HepG2 (cell line): ENCODE data around the gene TMEM225B. TPM values are rescaled to one million over a fixed set of nuclear protein-coding genes. Genes with fewer than 3 reads are reported as not detected.

Experiments used
- ADNP ChIP-seq: sonication (generic); formaldehyde crosslinking; IDR thresholded peaks from 2 replicates; pipeline ENCODE4 v1.4.0; 2020; ENCODE audit warnings: missing genetic modification reagents
- AGO2 ChIP-seq: fragments of 200-400 bp; formaldehyde crosslinking; optimal IDR thresholded peaks from 2 replicates; pipeline ENCODE3; 2017; ENCODE audit warnings: mild to moderate bottlenecking, low read depth, low read length, moderate library complexity
- ESRRA ChIP-seq: sonication (generic); formaldehyde crosslinking; IDR thresholded peaks from 2 replicates; pipeline ENCODE4 v1.5.1; 2020; ENCODE audit warnings: mild to moderate bottlenecking, low read depth, missing genetic modification reagents
- GABPB1 ChIP-seq: IDR thresholded peaks from 2 replicates; pipeline ENCODE4 v1.6.1; 2016; ENCODE audit warnings: mild to moderate bottlenecking, missing genetic modification reagents, moderate library complexity, missing compliant biosample characterization
- KAT8 ChIP-seq: IDR thresholded peaks from 2 replicates; pipeline ENCODE4 v1.6.1; 2016; ENCODE audit warnings: missing genetic modification reagents, missing compliant biosample characterization
- MAFK ChIP-seq, 2 experiments: IDR thresholded peaks in 1 of 2; conservative IDR thresholded peaks in 1 of 2; 2 replicates each; pipeline ENCODE4 v1.6.1; 2011; ENCODE audit warnings: improper control_type of control experiment in 2 of 2, low read length in 2 of 2
- MYPOP ChIP-seq: sonication (generic); formaldehyde crosslinking; IDR thresholded peaks from 2 replicates; pipeline ENCODE4 v1.8.1; 2023; ENCODE audit warnings: mild to moderate bottlenecking, moderate library complexity, missing genetic modification reagents
- NBN ChIP-seq: fragments of 450-650 bp; conservative IDR thresholded peaks from 2 replicates; pipeline ENCODE4 v1.6.1; 2017
- PLRG1 ChIP-seq: fragments of 450-650 bp; conservative IDR thresholded peaks from 2 replicates; pipeline ENCODE4 v1.6.1; 2016
- REXO4 ChIP-seq: sonication (generic); formaldehyde crosslinking; IDR thresholded peaks from 2 replicates; pipeline ENCODE4 v1.8.0; 2022; ENCODE audit warnings: missing genetic modification reagents, mild to moderate bottlenecking, borderline replicate concordance
- TBL1XR1 ChIP-seq: fragments of 150-350 bp; IDR thresholded peaks from 2 replicates; pipeline ENCODE4 v1.6.1; 2014; ENCODE audit warnings: borderline replicate concordance, low read length; ENCODE audit not compliant: partially characterized antibody
- TBP ChIP-seq: sonication (generic); formaldehyde crosslinking; IDR thresholded peaks from 2 replicates; pipeline ENCODE4 v1.5.0; 2020; ENCODE audit warnings: missing genetic modification reagents
- THRA ChIP-seq: sonication (generic); formaldehyde crosslinking; IDR thresholded peaks from 2 replicates; pipeline ENCODE4 v1.4.0; 2020; ENCODE audit warnings: missing genetic modification reagents, borderline replicate concordance
- U2AF2 ChIP-seq: fragments of 200-400 bp; formaldehyde crosslinking; IDR thresholded peaks from 2 replicates; pipeline ENCODE4 v1.6.1; 2017; ENCODE audit warnings: low read depth, mild to moderate bottlenecking, low read length
- ZNF552 ChIP-seq: sonication (generic); formaldehyde crosslinking; IDR thresholded peaks from 2 replicates; pipeline ENCODE4 v1.9.0; 2022; ENCODE audit warnings: missing genetic modification reagents, mild to moderate bottlenecking, borderline replicate concordance
- ZNF562 ChIP-seq: sonication (generic); formaldehyde crosslinking; IDR thresholded peaks from 2 replicates; pipeline ENCODE4 v1.8.0; 2022; ENCODE audit warnings: missing genetic modification reagents, borderline replicate concordance
- ZSCAN25 ChIP-seq: sonication (generic); formaldehyde crosslinking; IDR thresholded peaks from 2 replicates; pipeline ENCODE4 v1.8.0; 2022; ENCODE audit warnings: mild to moderate bottlenecking, missing genetic modification reagents
- polyA plus RNA-seq, 8 experiments: library from polyadenylated mRNA; depleted of rRNA in 3 of 8; stranded (reverse) in 7 of 8; unstranded in 1 of 8; fragments of >200 nt; fragmentation: Illumina TruSeq in 4 of 8; extraction: Trizol in 4 of 8; gene quantifications; 2 replicates each; pipeline versions ENCODE4 v1.2.1 to v1.2.3, GENCODE V29; 2011 to 2016; ENCODE audit warnings: low read depth in 4 of 8, missing spikeins in 1 of 8, mixed read lengths in 1 of 8; ENCODE audit not compliant: insufficient read depth in 1 of 8
- total RNA-seq, 5 experiments: library from RNA; depleted of rRNA; stranded (reverse); fragments of >200 nt; fragmentation: Illumina TruSeq; extraction: Trizol; gene quantifications; 2 replicates each; pipeline ENCODE4 v1.2.3, GENCODE V29; 2016; ENCODE audit warnings: low read depth in 1 of 5
- TF ChIP-seq, protein P1 (sequence below): sonication (generic); formaldehyde crosslinking; IDR thresholded peaks from 2 replicates; pipeline ENCODE4 v1.5.0; 2020; ENCODE audit warnings: missing genetic modification reagents, mild to moderate bottlenecking, borderline replicate concordance
- TF ChIP-seq, protein P2 (sequence below): sonication (generic); formaldehyde crosslinking; IDR thresholded peaks from 2 replicates; pipeline ENCODE4 v1.5.1; 2020; ENCODE audit warnings: mild to moderate bottlenecking, missing genetic modification reagents, moderate library complexity
- TF ChIP-seq, protein P3 (sequence below): sonication (generic); formaldehyde crosslinking; IDR thresholded peaks from 2 replicates; pipeline ENCODE4 v1.4.0; 2020; ENCODE audit warnings: missing genetic modification reagents

Gene TMEM225B
- total and polyA plus RNA-seq, 2 of the 13 experiments (the other 11 are each of a cell fraction or from before 2014, with no cell fraction given): 0.78 to 0.95 TPM

- TF ChIP-seq MYPOP (CRISPR knock-in tag) (peak; percentile 70; the same call in 1 of the 2 replicates), U2AF2 (no peak), ADNP (CRISPR knock-in tag) (no peak), AGO2 (peak; percentile 84), ZNF552 (CRISPR knock-in tag) (peak; percentile 71; the same call in 1 of the 2 replicates), ZNF562 (no peak), MAFK (conservative IDR thresholded peaks at IDR 0.05 in 1 of 2, IDR thresholded peaks at IDR 0.05 in 1 of 2; ENCODE audit: low read length in 2 of 2) (no peak), NBN (no peak), THRA (CRISPR knock-in tag) (peak; percentile 59; the same call in 1 of the 2 replicates), PLRG1 (no peak), TBL1XR1 (no peak), REXO4 (CRISPR knock-in tag) (no peak), ZSCAN25 (CRISPR knock-in tag) (0 out of 2 replicates have a peak, but pooled peaks have one; percentile 62), GABPB1 (CRISPR knock-in tag) (peak; percentile 99), ESRRA (CRISPR knock-in tag) (no peak), TBP (CRISPR knock-in tag) (no peak), KAT8 (CRISPR knock-in tag) (peak; percentile 97)
- TF ChIP-seq, protein P1, sequence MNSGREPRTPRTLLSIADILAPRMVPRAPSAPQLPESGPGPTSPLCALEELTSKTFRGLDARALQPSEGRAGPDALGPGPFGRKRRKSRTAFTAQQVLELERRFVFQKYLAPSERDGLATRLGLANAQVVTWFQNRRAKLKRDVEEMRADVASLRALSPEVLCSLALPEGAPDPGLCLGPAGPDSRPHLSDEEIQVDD (CRISPR knock-in tag): no peak
- TF ChIP-seq, protein P2, sequence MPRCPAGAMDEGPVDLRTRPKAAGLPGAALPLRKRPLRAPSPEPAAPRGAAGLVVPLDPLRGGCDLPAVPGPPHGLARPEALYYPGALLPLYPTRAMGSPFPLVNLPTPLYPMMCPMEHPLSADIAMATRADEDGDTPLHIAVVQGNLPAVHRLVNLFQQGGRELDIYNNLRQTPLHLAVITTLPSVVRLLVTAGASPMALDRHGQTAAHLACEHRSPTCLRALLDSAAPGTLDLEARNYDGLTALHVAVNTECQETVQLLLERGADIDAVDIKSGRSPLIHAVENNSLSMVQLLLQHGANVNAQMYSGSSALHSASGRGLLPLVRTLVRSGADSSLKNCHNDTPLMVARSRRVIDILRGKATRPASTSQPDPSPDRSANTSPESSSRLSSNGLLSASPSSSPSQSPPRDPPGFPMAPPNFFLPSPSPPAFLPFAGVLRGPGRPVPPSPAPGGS (CRISPR knock-in tag): 0 out of 2 replicates have a peak, but pooled peaks have one; percentile 27
- TF ChIP-seq, protein P3, sequence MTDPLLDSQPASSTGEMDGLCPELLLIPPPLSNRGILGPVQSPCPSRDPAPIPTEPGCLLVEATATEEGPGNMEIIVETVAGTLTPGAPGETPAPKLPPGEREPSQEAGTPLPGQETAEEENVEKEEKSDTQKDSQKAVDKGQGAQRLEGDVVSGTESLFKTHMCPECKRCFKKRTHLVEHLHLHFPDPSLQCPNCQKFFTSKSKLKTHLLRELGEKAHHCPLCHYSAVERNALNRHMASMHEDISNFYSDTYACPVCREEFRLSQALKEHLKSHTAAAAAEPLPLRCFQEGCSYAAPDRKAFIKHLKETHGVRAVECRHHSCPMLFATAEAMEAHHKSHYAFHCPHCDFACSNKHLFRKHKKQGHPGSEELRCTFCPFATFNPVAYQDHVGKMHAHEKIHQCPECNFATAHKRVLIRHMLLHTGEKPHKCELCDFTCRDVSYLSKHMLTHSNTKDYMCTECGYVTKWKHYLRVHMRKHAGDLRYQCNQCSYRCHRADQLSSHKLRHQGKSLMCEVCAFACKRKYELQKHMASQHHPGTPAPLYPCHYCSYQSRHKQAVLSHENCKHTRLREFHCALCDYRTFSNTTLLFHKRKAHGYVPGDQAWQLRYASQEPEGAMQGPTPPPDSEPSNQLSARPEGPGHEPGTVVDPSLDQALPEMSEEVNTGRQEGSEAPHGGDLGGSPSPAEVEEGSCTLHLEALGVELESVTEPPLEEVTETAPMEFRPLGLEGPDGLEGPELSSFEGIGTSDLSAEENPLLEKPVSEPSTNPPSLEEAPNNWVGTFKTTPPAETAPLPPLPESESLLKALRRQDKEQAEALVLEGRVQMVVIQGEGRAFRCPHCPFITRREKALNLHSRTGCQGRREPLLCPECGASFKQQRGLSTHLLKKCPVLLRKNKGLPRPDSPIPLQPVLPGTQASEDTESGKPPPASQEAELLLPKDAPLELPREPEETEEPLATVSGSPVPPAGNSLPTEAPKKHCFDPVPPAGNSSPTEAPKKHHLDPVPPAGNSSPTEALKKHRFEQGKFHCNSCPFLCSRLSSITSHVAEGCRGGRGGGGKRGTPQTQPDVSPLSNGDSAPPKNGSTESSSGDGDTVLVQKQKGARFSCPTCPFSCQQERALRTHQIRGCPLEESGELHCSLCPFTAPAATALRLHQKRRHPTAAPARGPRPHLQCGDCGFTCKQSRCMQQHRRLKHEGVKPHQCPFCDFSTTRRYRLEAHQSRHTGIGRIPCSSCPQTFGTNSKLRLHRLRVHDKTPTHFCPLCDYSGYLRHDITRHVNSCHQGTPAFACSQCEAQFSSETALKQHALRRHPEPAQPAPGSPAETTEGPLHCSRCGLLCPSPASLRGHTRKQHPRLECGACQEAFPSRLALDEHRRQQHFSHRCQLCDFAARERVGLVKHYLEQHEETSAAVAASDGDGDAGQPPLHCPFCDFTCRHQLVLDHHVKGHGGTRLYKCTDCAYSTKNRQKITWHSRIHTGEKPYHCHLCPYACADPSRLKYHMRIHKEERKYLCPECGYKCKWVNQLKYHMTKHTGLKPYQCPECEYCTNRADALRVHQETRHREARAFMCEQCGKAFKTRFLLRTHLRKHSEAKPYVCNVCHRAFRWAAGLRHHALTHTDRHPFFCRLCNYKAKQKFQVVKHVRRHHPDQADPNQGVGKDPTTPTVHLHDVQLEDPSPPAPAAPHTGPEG (CRISPR knock-in tag): no peak
Observed at GRCh38 chr7:99551767-99552463, 46.2 kb upstream of the TMEM225B start, which contains the start of gene FAM200A (continued).
